ENCODE data around the gene NECTIN4.
"Not testable (repeated sequence)": the region's sequence is repeated elsewhere in the genome, so short reads cannot be mapped to it uniquely, and the experiment has no call there.

The NECTIN4 gene

DNA sequence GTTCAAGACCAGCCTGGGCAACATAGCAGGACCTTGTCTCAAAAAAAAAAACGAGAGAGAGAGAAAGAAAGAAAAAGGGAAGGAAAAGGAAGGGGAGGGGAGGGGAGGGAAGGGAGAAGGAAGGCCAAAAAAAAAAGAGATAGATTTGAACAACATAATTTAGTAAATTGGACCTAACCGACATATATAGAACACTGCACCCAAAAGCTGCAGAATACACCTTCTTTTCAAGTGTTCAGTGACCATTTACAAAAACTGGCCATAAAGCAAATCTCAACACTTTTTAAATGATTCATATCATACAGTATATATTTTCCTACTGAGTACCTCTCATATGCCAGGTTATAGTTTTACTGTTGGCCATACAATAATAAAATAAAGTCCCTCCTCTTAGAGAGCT lies 57.5 kb downstream of the NECTIN4 start:
- DNase-seq (ENCODE audit: extremely low read depth in 1 of 2, low read depth in 1 of 2) = no peak

DNA sequence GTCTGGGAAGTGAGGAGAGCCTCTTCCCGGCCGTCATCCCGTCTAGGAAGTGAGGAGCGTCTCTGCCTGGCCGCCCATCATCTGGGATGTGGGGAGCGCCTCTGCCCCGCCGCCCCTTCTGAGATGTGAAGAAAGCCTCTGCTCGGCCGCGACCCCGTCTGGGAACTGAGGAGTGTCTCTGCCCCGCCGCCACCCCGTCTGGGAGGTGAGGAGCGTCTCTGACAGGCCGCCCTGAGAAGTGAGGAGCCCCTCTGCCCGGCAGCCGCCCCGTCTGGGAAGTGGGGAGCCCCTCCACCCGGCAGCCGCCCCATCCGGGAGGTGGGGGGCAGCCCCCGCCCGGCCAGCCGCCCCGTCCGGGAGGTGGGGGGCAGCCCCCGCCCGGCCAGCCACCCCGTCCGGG lies 59.9 kb downstream of the NECTIN4 start:
- not testable (repeated sequence) for DNase-seq (ENCODE audit: extremely low read depth in 1 of 2, low read depth in 1 of 2)

DNA sequence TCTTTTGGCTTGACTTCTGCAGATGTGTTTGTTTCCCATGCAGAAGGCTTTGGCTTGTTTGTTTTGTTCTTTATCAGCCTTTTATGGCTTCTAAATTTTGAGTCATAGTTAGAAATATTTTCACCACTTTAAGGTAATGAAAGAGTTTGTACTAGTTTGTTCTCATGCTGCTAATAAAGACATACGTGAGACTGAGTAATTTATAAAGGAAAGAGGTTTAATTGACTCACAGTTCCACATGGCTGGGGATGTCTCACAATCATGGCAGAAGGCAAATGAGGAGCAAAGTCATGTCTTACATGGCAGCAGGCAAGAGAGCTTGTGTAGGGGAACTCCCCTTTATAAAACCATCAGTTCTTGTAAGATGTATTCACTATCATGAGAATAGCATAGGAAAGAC lies 62.4 kb downstream of the NECTIN4 start:
- not testable (repeated sequence) for DNase-seq (ENCODE audit: extremely low read depth in 1 of 2, low read depth in 1 of 2)

DNA sequence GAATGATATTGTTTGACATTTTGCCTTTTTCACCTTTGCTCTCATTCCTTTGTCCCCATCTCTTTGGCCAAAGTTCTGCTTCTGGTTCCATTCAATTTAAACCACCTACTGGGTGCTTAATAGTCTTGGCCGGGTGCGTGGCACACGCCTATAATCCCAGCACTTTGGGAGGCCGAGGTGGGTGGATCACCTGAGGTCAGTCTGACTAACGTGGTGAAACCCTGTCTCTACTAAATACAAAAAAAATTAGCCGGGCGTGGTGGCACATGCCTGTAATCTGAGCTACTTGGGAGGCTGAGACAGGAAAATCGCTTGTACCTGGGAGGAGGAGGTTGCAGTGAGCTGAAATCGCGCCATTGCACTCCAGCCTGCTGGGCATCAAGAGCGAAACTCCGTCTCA lies 66.9 kb downstream of the NECTIN4 start:
- DNase-seq (ENCODE audit: extremely low read depth in 1 of 2, low read depth in 1 of 2) = not testable (repeated sequence)

DNA sequence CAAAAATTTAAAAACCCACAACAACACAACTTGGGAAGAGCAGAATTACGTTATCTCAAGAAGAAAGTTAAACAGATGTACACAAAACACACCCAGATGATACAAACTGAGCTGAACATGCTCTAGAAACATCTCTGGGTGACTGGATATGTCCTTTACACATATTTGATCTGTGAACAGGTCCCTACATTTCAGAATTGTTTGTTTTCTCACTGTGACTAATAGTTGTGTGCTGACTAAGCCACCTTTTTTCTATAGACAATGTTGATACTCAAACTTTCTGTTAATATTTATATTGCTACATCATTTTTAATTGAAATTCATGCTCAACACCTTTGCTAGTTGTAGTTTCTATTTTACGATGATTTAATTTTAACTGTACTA lies 67.4 kb downstream of the NECTIN4 start:
- DNase-seq (ENCODE audit: extremely low read depth in 1 of 2, low read depth in 1 of 2) = no peak

DNA sequence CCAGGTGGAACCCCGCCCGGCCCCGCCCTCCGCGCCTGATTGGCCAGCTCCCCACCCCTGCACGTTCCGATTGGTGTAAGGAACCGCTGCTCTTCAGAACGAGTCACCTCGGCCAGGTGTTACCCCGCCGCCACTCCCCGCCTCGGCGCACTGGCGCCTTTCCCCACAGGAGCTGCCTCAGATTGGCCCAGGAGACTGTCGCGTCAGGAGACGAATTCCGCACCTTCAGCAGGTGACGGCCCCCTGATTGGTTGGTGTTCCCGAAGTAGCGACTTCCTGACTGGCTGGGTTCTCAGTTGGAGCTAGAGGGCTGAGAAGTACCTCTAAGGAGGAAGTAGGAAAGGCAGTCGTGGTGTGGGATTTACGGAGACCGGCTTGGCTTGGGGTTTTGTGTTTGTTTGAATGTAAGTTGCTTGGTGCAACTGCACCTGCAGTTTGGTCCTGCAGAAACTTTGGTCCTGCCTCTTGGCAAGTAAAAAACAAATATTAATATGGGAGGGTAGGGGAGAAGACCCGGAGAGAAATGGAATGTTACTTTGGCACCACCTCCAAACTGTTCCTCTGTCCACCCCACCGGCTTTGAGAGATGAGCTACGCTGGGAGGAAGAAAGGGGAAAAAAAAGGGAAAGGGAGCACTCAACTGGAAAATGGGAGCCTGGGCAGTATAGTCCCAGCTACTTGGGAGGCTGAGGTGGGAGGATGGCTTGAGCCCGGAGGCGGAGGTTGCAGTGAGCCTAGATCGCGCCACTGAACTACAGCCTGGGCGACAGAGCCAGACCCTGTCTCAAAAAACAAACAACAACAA lies 68.0 kb downstream of the NECTIN4 start:
- DNase-seq (ENCODE audit: extremely low read depth in 1 of 2, low read depth in 1 of 2) = peak; percentile 86 to 87
